IMR-90 (cell line): ENCODE measurements around the gene SLC5A1. TPM values are rescaled to one million over a fixed set of nuclear protein-coding genes. Genes with fewer than 3 reads are reported as not detected.
A peak's percentile ranks its signal among the peaks of the same experiment; 100 is the strongest.

Source experiments
- ATAC-seq: fragments of 200-7000 bp; cut with Tn5 transposase; 2 replicates; pipeline ENCODE4 v1.9.1; 2020; ENCODE audit warnings: low read depth, mild to moderate bottlenecking, moderate library complexity
- BruUV-seq: library from RNA; stranded (reverse); fragments of 400-500 nt; replicated peaks from 2 replicates; lab custom pipeline; 2021; lab: Mats Ljungman, UMichigan
- CTCF ChIA-PET: fragments of 300-600 bp; formaldehyde crosslinking; extraction: SDS; loops from one replicate; lab custom pipeline; 2021; ENCODE audit warnings: antibody characterized with exemption; lab: Yijun Ruan, JAX
- POLR2A ChIA-PET: fragments of 300-600 bp; sonication (Branson Sonifier 250); formaldehyde crosslinking; loops from one replicate; lab custom pipeline; 2022; ENCODE audit warnings: antibody characterized with exemption; ENCODE audit not compliant: unreplicated experiment; lab: Charles Lee
- DNase-seq: peaks from one replicate; pipeline ENCODE4 v3.0.0; 2013
- H2AFZ ChIP-seq: replicated peaks from 2 replicates; pipeline ENCODE3; 2013; ENCODE audit warnings: low read length, mild to moderate bottlenecking; ENCODE audit not compliant: poor library complexity
- H2AK5ac ChIP-seq: 2 replicates; pipeline ENCODE4 v1.6.1; 2013; ENCODE audit warnings: low read depth, low read length, inconsistent platforms
- H2AK9ac ChIP-seq: replicated peaks from 2 replicates; pipeline ENCODE3; 2013; ENCODE audit warnings: mild to moderate bottlenecking, low read depth, low read length, moderate library complexity; ENCODE audit not compliant: poor library complexity
- H2BK120ac ChIP-seq: 2 replicates; pipeline ENCODE4 v1.6.1; 2013; ENCODE audit warnings: low read depth, low read length, inconsistent platforms
- H2BK15ac ChIP-seq: 3 replicates; pipeline ENCODE4 v1.6.1; 2013; ENCODE audit warnings: low read depth, low read length, inconsistent platforms
- H2BK20ac ChIP-seq: 2 replicates; pipeline ENCODE4 v1.6.1; 2013; ENCODE audit warnings: low read depth, mild to moderate bottlenecking, inconsistent platforms, low read length, moderate library complexity
- H2BK5ac ChIP-seq: 2 replicates; pipeline ENCODE4 v1.6.1; 2013; ENCODE audit warnings: mild to moderate bottlenecking, low read depth, low read length, inconsistent platforms; ENCODE audit not compliant: poor library complexity, severe bottlenecking
- H3K14ac ChIP-seq: replicated peaks from 2 replicates; pipeline ENCODE4 v1.6.1; 2013; ENCODE audit warnings: low read depth, low read length, inconsistent platforms
- H3K18ac ChIP-seq: 2 replicates; pipeline ENCODE4 v1.6.1; 2013; ENCODE audit warnings: low read depth, low read length, control low read depth
- H3K23ac ChIP-seq: 2 replicates; pipeline ENCODE4 v1.6.1; 2013; ENCODE audit warnings: low read depth, low read length, inconsistent platforms
- H3K27ac ChIP-seq: 2 replicates; pipeline ENCODE4 v1.5.1; 2013; ENCODE audit warnings: mild to moderate bottlenecking, control low read depth, low read length; ENCODE audit not compliant: insufficient read depth
- H3K27me3 ChIP-seq: 2 replicates; pipeline ENCODE4 v1.6.1; 2013; ENCODE audit warnings: low read length; ENCODE audit not compliant: control insufficient read depth, insufficient read depth
- H3K36me3 ChIP-seq: 2 replicates; pipeline ENCODE4 v1.6.1; 2013; ENCODE audit warnings: low read length, mixed read lengths; ENCODE audit not compliant: control insufficient read depth, insufficient read depth
- H3K4ac ChIP-seq: 2 replicates; pipeline ENCODE4 v1.6.1; 2013; ENCODE audit warnings: low read depth, low read length, inconsistent platforms
- H3K4me1 ChIP-seq: 2 replicates; pipeline ENCODE4 v1.6.1; 2013; ENCODE audit warnings: low read length, mixed read lengths; ENCODE audit not compliant: control insufficient read depth, insufficient read depth
- H3K4me2 ChIP-seq: 2 replicates; pipeline ENCODE4 v1.6.1; 2013; ENCODE audit warnings: low read depth, mild to moderate bottlenecking, control low read depth, low read length, moderate library complexity
- H3K4me3 ChIP-seq: 2 replicates; pipeline ENCODE4 v1.5.1; 2013; ENCODE audit warnings: low read depth, mild to moderate bottlenecking, control low read depth, low read length, moderate library complexity; ENCODE audit not compliant: insufficient read depth
- H3K56ac ChIP-seq: 2 replicates; pipeline ENCODE4 v1.6.1; 2013; ENCODE audit warnings: low read length, inconsistent platforms; ENCODE audit not compliant: insufficient read depth; ENCODE audit errors: extremely low read depth
- H3K79me1 ChIP-seq, 2 experiments: 2 replicates each; pipeline ENCODE4 v1.6.1; 2013; ENCODE audit warnings: low read length in 2 of 2, inconsistent platforms in 1 of 2, low read depth in 1 of 2
- H3K9ac ChIP-seq: 2 replicates; pipeline ENCODE4 v1.6.1; 2013; ENCODE audit warnings: low read depth, low read length, control low read depth
- H3K9me1 ChIP-seq: 2 replicates; pipeline ENCODE4 v1.6.1; 2013; ENCODE audit warnings: low read length, inconsistent platforms; ENCODE audit not compliant: insufficient read depth
- H3K9me3 ChIP-seq: 2 replicates; pipeline ENCODE4 v1.6.1; 2013; ENCODE audit warnings: low read length; ENCODE audit not compliant: control insufficient read depth, insufficient read depth
- H4K20me1 ChIP-seq: 2 replicates; pipeline ENCODE4 v1.6.1; 2013; ENCODE audit warnings: low read length, inconsistent platforms; ENCODE audit not compliant: insufficient read depth
- H4K5ac ChIP-seq: 2 replicates; pipeline ENCODE4 v1.6.1; 2013; ENCODE audit warnings: mild to moderate bottlenecking, low read depth, low read length, control low read depth
- H4K8ac ChIP-seq, 2 experiments: 2 replicates each; pipeline ENCODE4 v1.6.1; 2013; ENCODE audit warnings: low read depth in 2 of 2, low read length in 2 of 2, control low read depth in 1 of 2, inconsistent platforms in 1 of 2
- H4K91ac ChIP-seq: 2 replicates; pipeline ENCODE4 v1.6.1; 2013; ENCODE audit warnings: low read depth, low read length, inconsistent platforms; ENCODE audit not compliant: insufficient read depth
- BHLHE40 ChIP-seq: fragments of 150-350 bp; IDR thresholded peaks from 2 replicates; pipeline ENCODE4 v1.6.1; 2016; ENCODE audit warnings: mild to moderate bottlenecking, low read depth, low read length
- CEBPB ChIP-seq: IDR thresholded peaks from 2 replicates; pipeline ENCODE4 v1.6.1; 2012; ENCODE audit warnings: low read depth, low read length, improper control_type of control experiment
- CHD1 ChIP-seq: IDR thresholded peaks from 2 replicates; pipeline ENCODE4 v1.6.1; 2012; ENCODE audit warnings: low read depth, low read length, improper control_type of control experiment
- CTCF ChIP-seq: conservative IDR thresholded peaks from 2 replicates; pipeline ENCODE4 v1.5.1; 2012; ENCODE audit warnings: mild to moderate bottlenecking, low read depth, low read length, improper control_type of control experiment
- FOS ChIP-seq: fragments of 150-350 bp; IDR thresholded peaks from 2 replicates; pipeline ENCODE4 v1.6.1; 2016; ENCODE audit warnings: low read depth, low read length
- MAFK ChIP-seq: IDR thresholded peaks from 2 replicates; pipeline ENCODE4 v1.6.1; 2012; ENCODE audit warnings: low read depth, low read length, improper control_type of control experiment
- MAZ ChIP-seq: IDR thresholded peaks from 2 replicates; pipeline ENCODE4 v1.6.1; 2012; ENCODE audit warnings: low read depth, mild to moderate bottlenecking, low read length, improper control_type of control experiment, moderate library complexity, borderline replicate concordance
- MXI1 ChIP-seq: IDR thresholded peaks from 2 replicates; pipeline ENCODE4 v1.6.1; 2012; ENCODE audit warnings: low read depth, mild to moderate bottlenecking, low read length, moderate library complexity, borderline replicate concordance
- NFE2L2 ChIP-seq: fragments of 150-350 bp; IDR thresholded peaks from 2 replicates; pipeline ENCODE4 v1.6.1; 2016; ENCODE audit warnings: low read depth, mild to moderate bottlenecking, low read length
- POLR2A ChIP-seq: IDR thresholded peaks from 2 replicates; pipeline ENCODE4 v1.6.1; 2012; ENCODE audit warnings: mild to moderate bottlenecking, low read depth, low read length
- RAD21 ChIP-seq: IDR thresholded peaks from 2 replicates; pipeline ENCODE4 v1.6.1; 2012; ENCODE audit warnings: low read length, improper control_type of control experiment
- RCOR1 ChIP-seq: IDR thresholded peaks from 2 replicates; pipeline ENCODE4 v1.6.1; 2012; ENCODE audit warnings: mild to moderate bottlenecking, low read length, improper control_type of control experiment; ENCODE audit not compliant: insufficient replicate concordance
- RFX5 ChIP-seq: IDR thresholded peaks from 2 replicates; pipeline ENCODE4 v1.8.0; 2012; ENCODE audit warnings: low read depth, mild to moderate bottlenecking, low read length, moderate library complexity
- SMC3 ChIP-seq: fragments of 150-350 bp; IDR thresholded peaks from 2 replicates; pipeline ENCODE4 v1.6.1; 2016; ENCODE audit warnings: low read depth, mild to moderate bottlenecking, antibody characterized with exemption, low read length, moderate library complexity
- WGBS, 2 experiments: methylation state at CpG; one replicate each; pipeline versions ENCODE4 v1.1.5 to v1.1.7; 2013; ENCODE audit warnings: missing lambda C conversion rate in 2 of 2; ENCODE audit not compliant: insufficient read length in 1 of 2; ENCODE audit errors: extremely low coverage in 2 of 2; 5-methylcytosine and 5-hydroxymethylcytosine counted together
- dilution Hi-C: fragments of 300-500 bp; cut with HindIII; formaldehyde crosslinking; loops from one replicate; pipeline ENCODE4 v1.14.3; 2018; ENCODE audit warnings: low sequenced_read_pairs; ENCODE audit not compliant: unreplicated experiment
- in situ Hi-C: fragments of 300-500 bp; cut with MboI; formaldehyde crosslinking; loops from 3 replicates; pipeline ENCODE4 v1.14.3; 2019; ENCODE audit warnings: low sequenced_read_pairs, inconsistent platforms, mixed read lengths
- intact Hi-C: fragments of 100-400 bp; cut with micrococcal nuclease; formaldehyde crosslinking; loops from 2 replicates; pipeline ENCODE4 v1.10.0; 2022
- polyA plus RNA-seq, 3 experiments: library from polyadenylated mRNA; depleted of rRNA; stranded (reverse); fragments of >200 nt; gene quantifications; 2 replicates each; pipeline ENCODE4 v1.2.3, GENCODE V29; 2012; ENCODE audit warnings: low replicate concordance in 1 of 3
- total RNA-seq: library from RNA; depleted of rRNA; stranded (reverse); fragments of >200 nt; gene quantifications from 2 replicates; pipeline ENCODE4 v1.2.3, GENCODE V29; 2012
- TF ChIP-seq, protein P1 (sequence below): fragments of 150-350 bp; IDR thresholded peaks from 2 replicates; pipeline ENCODE4 v1.6.1; 2017; ENCODE audit warnings: mild to moderate bottlenecking, antibody characterized with exemption, low read length, low read depth
- TF ChIP-seq, protein P2 (sequence below): fragments of 150-350 bp; IDR thresholded peaks from 2 replicates; pipeline ENCODE4 v1.6.1; 2016; ENCODE audit warnings: low read depth, mild to moderate bottlenecking, low read length, moderate library complexity, borderline replicate concordance

The SLC5A1 gene
- total and polyA plus RNA-seq, 2 of the 4 experiments (the other 2 are of a cell fraction), result not detected

DNA sequence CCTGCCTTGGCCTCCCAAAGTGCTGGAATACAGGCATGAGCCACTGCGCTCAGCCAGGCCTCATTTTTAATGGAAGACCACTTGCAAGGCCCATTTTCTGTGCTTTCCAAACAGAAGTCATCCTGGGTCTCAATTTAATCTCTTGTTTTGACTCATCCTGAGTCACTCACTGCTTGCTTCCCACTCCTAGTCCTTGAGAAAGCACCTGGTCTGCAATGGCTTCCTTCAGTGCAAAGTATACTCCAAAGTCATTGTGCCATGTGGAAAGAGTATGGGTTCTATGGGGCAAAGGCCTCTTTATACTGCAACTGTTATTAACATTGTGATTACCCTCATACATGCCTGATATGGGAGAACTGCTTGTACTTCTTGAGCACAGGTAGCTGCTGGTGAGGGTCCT lies 18.3 kb upstream of the SLC5A1 start:
- H3K79me1 ChIP-seq, result no peaks in the 10 kb centered on the region
- TF ChIP-seq BHLHE40 (no peak), MAFK (no peak), NFE2L2 (no peak), RAD21 (no peak), SMC3 (no peak), POLR2A (no peak), MAZ (no peak), FOS (no peak), CTCF (no peak), RCOR1 (no peak), CHD1 (no peak), CEBPB (no peak), RFX5 (no peak), MXI1 (no peak)
- TF ChIP-seq, protein P1, sequence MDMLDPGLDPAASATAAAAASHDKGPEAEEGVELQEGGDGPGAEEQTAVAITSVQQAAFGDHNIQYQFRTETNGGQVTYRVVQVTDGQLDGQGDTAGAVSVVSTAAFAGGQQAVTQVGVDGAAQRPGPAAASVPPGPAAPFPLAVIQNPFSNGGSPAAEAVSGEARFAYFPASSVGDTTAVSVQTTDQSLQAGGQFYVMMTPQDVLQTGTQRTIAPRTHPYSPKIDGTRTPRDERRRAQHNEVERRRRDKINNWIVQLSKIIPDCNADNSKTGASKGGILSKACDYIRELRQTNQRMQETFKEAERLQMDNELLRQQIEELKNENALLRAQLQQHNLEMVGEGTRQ, result no peak
- TF ChIP-seq, protein P2, sequence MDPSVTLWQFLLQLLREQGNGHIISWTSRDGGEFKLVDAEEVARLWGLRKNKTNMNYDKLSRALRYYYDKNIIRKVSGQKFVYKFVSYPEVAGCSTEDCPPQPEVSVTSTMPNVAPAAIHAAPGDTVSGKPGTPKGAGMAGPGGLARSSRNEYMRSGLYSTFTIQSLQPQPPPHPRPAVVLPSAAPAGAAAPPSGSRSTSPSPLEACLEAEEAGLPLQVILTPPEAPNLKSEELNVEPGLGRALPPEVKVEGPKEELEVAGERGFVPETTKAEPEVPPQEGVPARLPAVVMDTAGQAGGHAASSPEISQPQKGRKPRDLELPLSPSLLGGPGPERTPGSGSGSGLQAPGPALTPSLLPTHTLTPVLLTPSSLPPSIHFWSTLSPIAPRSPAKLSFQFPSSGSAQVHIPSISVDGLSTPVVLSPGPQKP, result no peak
- no peak overlapping the region for H3K23ac ChIP-seq
- H3K4me3 ChIP-seq, result no peak overlapping the region
- H4K20me1 ChIP-seq, result peaks cover 2% of the 10 kb centered on the region; the same call in 1 of the 2 replicates
- ATAC-seq (no peak), DNase-seq (peak; percentile 18)
- no peak overlapping the region for H2BK5ac ChIP-seq
- no peak overlapping the region for H4K8ac ChIP-seq
- H2AK9ac ChIP-seq, result no peak overlapping the region
- dilution Hi-C loops (no loop called here), intact Hi-C loops (no loop called here), in situ Hi-C loops (no loop called here)
- no peak overlapping the region for H3K14ac ChIP-seq
- CTCF ChIA-PET, result no interaction called here
- H2BK120ac ChIP-seq, result no peak overlapping the region
- POLR2A ChIA-PET, result no interaction called here
- H4K5ac ChIP-seq, result no peak overlapping the region
- no peak overlapping the region for H2AFZ ChIP-seq
- H3K4me1 ChIP-seq, result no peaks in the 10 kb centered on the region
- no peaks in the 10 kb centered on the region for H3K36me3 ChIP-seq
- H2BK15ac ChIP-seq, result no peak overlapping the region
- no peak overlapping the region for H3K27ac ChIP-seq
- H3K4me2 ChIP-seq, result no peak overlapping the region
- no peaks in the 10 kb centered on the region for H3K9me1 ChIP-seq
- H2BK20ac ChIP-seq, result no peak overlapping the region
- no peak overlapping the region for H3K9ac ChIP-seq
- H2AK5ac ChIP-seq, result no peak overlapping the region
- peaks cover 1% of the 10 kb centered on the region; the same call in 1 of the 2 replicates for H3K27me3 ChIP-seq
- no peak overlapping the region for H3K4ac ChIP-seq
- no peak overlapping the region for H4K91ac ChIP-seq
- H3K18ac ChIP-seq, result no peak overlapping the region
- no peak overlapping the region for H3K56ac ChIP-seq
- whole genome bisulfite sequencing, 2 experiments, result 80% methylated on average over 1 of the region's 1 CpG; no CpG with 5 or more reads in 1 of the 2 experiments
- H3K9me3 ChIP-seq, result no peaks in the 10 kb centered on the region
- BruUV-seq, result no TSS peak
